HG03196 (cell line): ENCODE data around the gene VPS8.
"Not testable (repeated sequence)": the region's sequence is repeated elsewhere in the genome, so short reads cannot be mapped to it uniquely, and the experiment has no call there.

Experiments used
- ATAC-seq: cut with Tn5 transposase; IDR thresholded peaks from one replicate; pipeline ENCODE4 v1.9.1; 2021; ENCODE audit not compliant: unreplicated experiment

The VPS8 gene

GRCh38 chr3:184910664-184911063 lies 98.7 kb downstream of the VPS8 start:
- ATAC-seq, result no peak

- ATAC-seq, result no peak
Measured at GRCh38 chr3:184911570-184911969, 99.6 kb downstream of the VPS8 start.

- no peak for ATAC-seq
Measured at GRCh38 chr3:184912163-184912562, 100.2 kb downstream of the VPS8 start.

- no peak for ATAC-seq
Measured at GRCh38 chr3:184914628-184915027, 102.7 kb downstream of the VPS8 start.

- no peak for ATAC-seq
Measured at GRCh38 chr3:184918750-184919149, 106.8 kb downstream of the VPS8 start.

DNA sequence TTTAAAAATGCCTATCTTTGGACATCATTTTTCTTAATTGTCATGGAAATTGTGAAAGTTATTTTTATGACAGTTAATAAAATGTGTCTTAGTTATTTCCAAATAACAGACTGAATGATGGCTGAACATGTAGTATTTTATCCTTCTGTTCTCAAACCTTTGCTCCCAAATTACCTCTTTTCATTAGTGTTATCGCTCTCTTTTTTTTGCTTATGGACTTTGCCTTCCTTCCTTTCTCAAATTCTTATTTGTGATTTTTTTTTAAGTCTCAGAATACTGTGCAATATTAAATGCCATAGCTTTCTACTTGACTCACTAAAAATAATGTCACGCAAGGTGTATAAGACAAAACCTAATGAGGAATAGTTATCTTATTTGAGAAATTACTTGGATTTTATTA lies 107.7 kb downstream of the VPS8 start:
- ATAC-seq, result no peak

- ATAC-seq, result no peak
Measured at GRCh38 chr3:184924547-184924946, 112.6 kb downstream of the VPS8 start.

GRCh38 chr3:184927796-184928315 lies 115.9 kb downstream of the VPS8 start:
- ATAC-seq, result no peak

DNA sequence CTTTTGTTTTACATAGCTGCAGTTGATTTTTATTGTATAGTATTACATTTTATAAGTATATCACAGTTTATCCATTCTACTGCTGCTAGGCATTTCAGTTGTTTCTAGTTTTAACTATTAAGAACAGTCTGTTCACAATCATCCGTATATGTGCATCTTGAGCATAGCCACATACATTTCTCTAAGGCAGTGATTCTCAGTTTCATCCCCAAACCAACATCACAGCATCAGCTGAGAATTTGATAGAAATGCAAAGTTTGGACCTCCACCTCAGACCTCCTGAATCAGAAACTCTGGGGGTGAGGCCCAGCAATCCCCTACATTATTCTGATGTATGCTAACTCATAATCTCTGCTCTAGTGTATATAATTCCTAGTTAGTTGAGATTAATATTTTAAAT lies 120.8 kb downstream of the VPS8 start:
- no peak for ATAC-seq

- no peak for ATAC-seq
Measured at GRCh38 chr3:184937611-184938010, 125.6 kb downstream of the VPS8 start.

DNA sequence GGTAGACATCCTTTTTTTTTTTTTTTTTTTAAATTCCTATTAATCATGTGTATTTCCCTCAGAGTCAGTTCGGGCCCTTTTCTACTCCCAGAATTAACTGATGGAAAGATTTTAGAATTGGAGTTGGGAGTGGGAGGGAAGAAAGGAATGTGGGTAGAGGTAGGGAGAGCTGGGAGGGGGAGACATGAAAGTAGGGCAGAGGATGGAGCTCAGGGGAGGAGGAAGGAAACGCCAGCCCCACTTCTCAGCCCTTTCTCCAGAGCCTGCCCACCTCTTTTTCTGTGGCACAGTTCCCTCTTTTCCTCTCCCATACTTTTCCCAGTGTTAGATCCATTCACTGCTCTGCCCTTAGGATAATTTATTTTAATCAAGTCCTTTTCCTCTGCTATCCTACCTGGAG lies 129.4 kb downstream of the VPS8 start:
- no peak for ATAC-seq

- ATAC-seq, result no peak
Measured at GRCh38 chr3:184942735-184943134, 130.8 kb downstream of the VPS8 start.

DNA sequence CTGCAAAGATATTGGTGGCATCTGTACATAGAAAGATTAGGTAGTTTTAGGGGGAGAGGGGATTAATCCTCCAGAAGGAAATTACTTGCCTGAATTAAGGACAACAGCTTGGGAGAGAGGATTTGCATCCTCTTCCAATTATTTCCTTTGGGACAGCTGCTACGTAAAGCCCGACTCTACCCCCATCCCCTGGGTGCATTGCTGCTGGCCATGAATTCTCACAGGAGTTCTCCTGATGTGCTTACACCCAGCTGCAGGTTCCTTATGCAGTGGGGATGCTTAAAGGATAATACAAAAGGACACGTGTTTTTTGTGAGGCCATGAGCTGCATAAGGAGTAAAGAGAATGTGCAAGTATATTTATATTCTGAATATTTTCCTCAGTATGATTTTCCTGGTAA lies 132.3 kb downstream of the VPS8 start:
- no peak for ATAC-seq

DNA sequence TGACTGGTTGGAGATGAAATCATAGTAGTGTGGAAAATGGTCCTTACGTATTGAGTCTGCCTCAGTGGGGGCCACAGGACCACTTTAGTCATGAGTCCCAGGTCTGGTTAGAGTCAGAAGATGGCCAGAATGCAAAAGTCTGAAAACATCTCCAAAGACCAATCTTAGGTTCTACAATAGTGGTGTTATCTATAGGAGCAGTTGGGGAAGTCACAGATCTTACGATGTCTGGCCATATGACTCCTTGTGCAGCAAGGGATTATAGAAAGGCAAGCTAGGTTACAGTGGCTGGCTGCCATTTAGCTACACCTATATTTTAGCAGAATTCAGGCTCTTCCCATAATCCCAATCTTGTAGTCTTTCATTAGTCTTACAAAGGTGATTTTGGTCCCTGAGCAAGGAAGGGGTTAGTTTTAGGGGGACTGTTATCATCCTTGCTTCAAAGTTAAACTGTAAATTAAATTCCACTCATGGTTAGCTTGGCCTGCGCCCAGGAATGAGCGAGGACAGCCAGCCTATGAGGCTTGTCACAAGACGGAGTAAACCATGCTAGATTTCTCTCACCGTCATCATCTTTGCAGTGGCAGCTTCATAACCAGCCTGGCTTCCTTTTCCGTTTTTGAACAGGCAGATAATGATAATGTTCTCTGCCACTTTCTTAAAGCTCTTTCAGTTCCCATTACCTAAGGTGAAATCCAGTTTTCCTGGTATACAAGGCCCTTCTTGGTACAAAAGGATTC lies 134.1 kb downstream of the VPS8 start:
- ATAC-seq, result no peak

- no peak for ATAC-seq
Measured at GRCh38 chr3:184946917-184947316, 135.0 kb downstream of the VPS8 start.

GRCh38 chr3:184949251-184949965 lies 137.4 kb downstream of the VPS8 start:
- no peak for ATAC-seq

GRCh38 chr3:184950816-184951215 lies 138.8 kb downstream of the VPS8 start:
- ATAC-seq, result not testable (repeated sequence)

- ATAC-seq, result no peak
Measured at GRCh38 chr3:184952671-184953070, 140.7 kb downstream of the VPS8 start.

- ATAC-seq, result no peak
Measured at GRCh38 chr3:184953401-184953800, 141.4 kb downstream of the VPS8 start.

DNA sequence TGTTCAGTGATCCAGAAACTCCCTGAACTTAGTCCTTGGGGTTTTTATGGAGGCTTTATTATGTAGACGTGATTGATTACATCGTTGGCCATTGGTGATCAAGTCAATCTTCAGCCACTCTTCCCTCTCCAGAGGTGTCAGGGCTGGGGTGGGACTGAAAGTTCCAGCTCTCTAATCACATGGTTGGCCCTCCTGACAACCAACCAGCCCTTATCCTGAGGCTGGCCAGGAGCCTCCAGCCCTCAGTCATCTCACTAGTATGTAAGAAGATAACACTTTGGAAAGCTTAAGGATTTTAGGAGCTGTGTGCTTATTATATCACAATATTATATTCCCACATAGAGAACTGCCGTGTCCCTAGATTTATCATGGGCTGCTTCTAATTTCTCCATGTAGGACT lies 142.3 kb downstream of the VPS8 start:
- ATAC-seq, result no peak

GRCh38 chr3:184954851-184955250 lies 142.9 kb downstream of the VPS8 start:
- not testable (repeated sequence) for ATAC-seq
